Measurements from ENCODE around the gene MORC4. TPM values are rescaled to one million over a fixed set of nuclear protein-coding genes. Genes with fewer than 3 reads are reported as not detected.

Gene MORC4
- total and polyA plus RNA-seq, 2 of the 4 experiments (the other 2 are of a cell fraction): 17.5 to 34.2 TPM

DNA sequence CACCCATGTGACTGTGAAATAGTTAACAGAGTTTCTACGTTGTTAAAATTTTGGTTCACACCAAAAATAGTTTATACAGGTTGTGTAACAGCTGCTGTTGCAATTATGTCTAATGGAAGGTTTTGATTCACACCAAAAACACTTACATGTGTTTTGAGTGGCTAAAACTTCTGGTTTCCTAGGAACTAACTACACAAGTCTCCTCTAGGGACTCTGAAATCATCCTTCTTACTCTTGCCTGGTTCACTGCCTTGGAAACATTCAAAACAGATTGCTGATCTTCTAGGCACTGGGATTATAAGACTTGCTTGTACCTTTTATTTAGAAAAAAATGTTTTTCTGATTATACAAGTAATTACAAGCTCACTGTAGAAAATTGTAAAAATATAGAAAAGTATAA is 14.9 kb upstream of the MORC4 start:
- H3K4ac ChIP-seq (ENCODE audit: low read depth, low read length): no peak overlapping the region
- no peak for DNase-seq
- intact Hi-C loops (cut with micrococcal nuclease): no loop called here
- H3K4me3 ChIP-seq (ENCODE audit: insufficient read depth, low read depth, low read length): no peak overlapping the region
- in situ Hi-C loops (cut with MboI; ENCODE audit: low sequenced_read_pairs): no loop called here
- H3K27ac ChIP-seq (ENCODE audit: insufficient read depth, low read length): no peak overlapping the region
- no peak overlapping the region for H4K5ac ChIP-seq (ENCODE audit: low read depth, low read length)
- TF ChIP-seq RFX5 (IDR thresholded peaks at IDR 0.05; ENCODE audit: low read depth, low read length) (no peak), NFE2L2 (IDR thresholded peaks at IDR 0.05; ENCODE audit: low read depth, low read length) (no peak), RCOR1 (IDR thresholded peaks at IDR 0.05; ENCODE audit: insufficient replicate concordance, low read length) (no peak), MAZ (IDR thresholded peaks at IDR 0.05; ENCODE audit: borderline replicate concordance, low read depth, low read length) (no peak), FOS (IDR thresholded peaks at IDR 0.05; ENCODE audit: low read depth, low read length) (no peak), SMC3 (IDR thresholded peaks at IDR 0.05; ENCODE audit: low read depth, low read length) (no peak), MXI1 (IDR thresholded peaks at IDR 0.05; ENCODE audit: borderline replicate concordance, low read depth, low read length) (no peak), CEBPB (IDR thresholded peaks at IDR 0.05; ENCODE audit: low read depth, low read length) (no peak), BHLHE40 (IDR thresholded peaks at IDR 0.05; ENCODE audit: low read depth, low read length) (no peak), CHD1 (IDR thresholded peaks at IDR 0.05; ENCODE audit: low read depth, low read length) (no peak)
- TF ChIP-seq, protein P1, sequence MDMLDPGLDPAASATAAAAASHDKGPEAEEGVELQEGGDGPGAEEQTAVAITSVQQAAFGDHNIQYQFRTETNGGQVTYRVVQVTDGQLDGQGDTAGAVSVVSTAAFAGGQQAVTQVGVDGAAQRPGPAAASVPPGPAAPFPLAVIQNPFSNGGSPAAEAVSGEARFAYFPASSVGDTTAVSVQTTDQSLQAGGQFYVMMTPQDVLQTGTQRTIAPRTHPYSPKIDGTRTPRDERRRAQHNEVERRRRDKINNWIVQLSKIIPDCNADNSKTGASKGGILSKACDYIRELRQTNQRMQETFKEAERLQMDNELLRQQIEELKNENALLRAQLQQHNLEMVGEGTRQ (IDR thresholded peaks at IDR 0.05; ENCODE audit: low read depth, low read length): no peak
- TF ChIP-seq, protein P2, sequence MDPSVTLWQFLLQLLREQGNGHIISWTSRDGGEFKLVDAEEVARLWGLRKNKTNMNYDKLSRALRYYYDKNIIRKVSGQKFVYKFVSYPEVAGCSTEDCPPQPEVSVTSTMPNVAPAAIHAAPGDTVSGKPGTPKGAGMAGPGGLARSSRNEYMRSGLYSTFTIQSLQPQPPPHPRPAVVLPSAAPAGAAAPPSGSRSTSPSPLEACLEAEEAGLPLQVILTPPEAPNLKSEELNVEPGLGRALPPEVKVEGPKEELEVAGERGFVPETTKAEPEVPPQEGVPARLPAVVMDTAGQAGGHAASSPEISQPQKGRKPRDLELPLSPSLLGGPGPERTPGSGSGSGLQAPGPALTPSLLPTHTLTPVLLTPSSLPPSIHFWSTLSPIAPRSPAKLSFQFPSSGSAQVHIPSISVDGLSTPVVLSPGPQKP (IDR thresholded peaks at IDR 0.05; ENCODE audit: borderline replicate concordance, low read depth, low read length): no peak
- TF ChIP-seq, protein P3, sequence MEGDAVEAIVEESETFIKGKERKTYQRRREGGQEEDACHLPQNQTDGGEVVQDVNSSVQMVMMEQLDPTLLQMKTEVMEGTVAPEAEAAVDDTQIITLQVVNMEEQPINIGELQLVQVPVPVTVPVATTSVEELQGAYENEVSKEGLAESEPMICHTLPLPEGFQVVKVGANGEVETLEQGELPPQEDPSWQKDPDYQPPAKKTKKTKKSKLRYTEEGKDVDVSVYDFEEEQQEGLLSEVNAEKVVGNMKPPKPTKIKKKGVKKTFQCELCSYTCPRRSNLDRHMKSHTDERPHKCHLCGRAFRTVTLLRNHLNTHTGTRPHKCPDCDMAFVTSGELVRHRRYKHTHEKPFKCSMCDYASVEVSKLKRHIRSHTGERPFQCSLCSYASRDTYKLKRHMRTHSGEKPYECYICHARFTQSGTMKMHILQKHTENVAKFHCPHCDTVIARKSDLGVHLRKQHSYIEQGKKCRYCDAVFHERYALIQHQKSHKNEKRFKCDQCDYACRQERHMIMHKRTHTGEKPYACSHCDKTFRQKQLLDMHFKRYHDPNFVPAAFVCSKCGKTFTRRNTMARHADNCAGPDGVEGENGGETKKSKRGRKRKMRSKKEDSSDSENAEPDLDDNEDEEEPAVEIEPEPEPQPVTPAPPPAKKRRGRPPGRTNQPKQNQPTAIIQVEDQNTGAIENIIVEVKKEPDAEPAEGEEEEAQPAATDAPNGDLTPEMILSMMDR (conservative IDR thresholded peaks at IDR 0.05; ENCODE audit: low read depth, low read length): no peak
- CTCF ChIA-PET: no interaction called here
- no peaks in the 10 kb centered on the region for H4K20me1 ChIP-seq (ENCODE audit: insufficient read depth, low read length)
- no peak overlapping the region for H2BK20ac ChIP-seq (ENCODE audit: low read depth, low read length)
- H3K79me1 ChIP-seq (ENCODE audit: low read depth in 1 of 2, low read length in 2 of 2): no peaks in the 10 kb centered on the region
- no peak overlapping the region for H2BK15ac ChIP-seq (ENCODE audit: low read depth, low read length)
- H2AK5ac ChIP-seq (ENCODE audit: low read depth, low read length): no peak overlapping the region
- H4K8ac ChIP-seq (ENCODE audit: low read depth in 2 of 2, low read length in 2 of 2): no peak overlapping the region
- no peaks in the 10 kb centered on the region for H3K9me1 ChIP-seq (ENCODE audit: insufficient read depth, low read length)
- no peak overlapping the region for H3K23ac ChIP-seq (ENCODE audit: low read depth, low read length)
- peaks cover 2% of the 10 kb centered on the region for H3K27me3 ChIP-seq (ENCODE audit: control insufficient read depth, insufficient read depth, low read length)
- H3K9me3 ChIP-seq (ENCODE audit: control insufficient read depth, insufficient read depth, low read length): no peaks in the 10 kb centered on the region
- ATAC-seq (ENCODE audit: low read depth): no peak
- H3K18ac ChIP-seq (ENCODE audit: low read depth, low read length): no peak overlapping the region
- H3K56ac ChIP-seq (ENCODE audit: extremely low read depth, insufficient read depth, low read length): no peak overlapping the region
- H3K4me2 ChIP-seq (ENCODE audit: low read depth, low read length): no peak overlapping the region
- no peak overlapping the region for H2BK5ac ChIP-seq (ENCODE audit: low read depth, low read length, poor library complexity, severe bottlenecking)
- H2AFZ ChIP-seq (replicated peaks; ENCODE audit: low read length, poor library complexity): no peak overlapping the region
- H3K9ac ChIP-seq (ENCODE audit: low read depth, low read length): no peak overlapping the region
- dilution Hi-C loops (cut with HindIII; ENCODE audit: low sequenced_read_pairs, unreplicated experiment): no loop called here
- no peak overlapping the region for H2BK120ac ChIP-seq (ENCODE audit: low read depth, low read length)
- no peaks in the 10 kb centered on the region for H3K36me3 ChIP-seq (ENCODE audit: control insufficient read depth, insufficient read depth, low read length)
- no peak overlapping the region for H3K14ac ChIP-seq (replicated peaks; ENCODE audit: low read depth, low read length)
- no peak overlapping the region for H4K91ac ChIP-seq (ENCODE audit: insufficient read depth, low read depth, low read length)
- BruUV-seq (replicated peaks): no TSS peak
- POLR2A ChIA-PET (ENCODE audit: unreplicated experiment): no interaction called here
- no peak overlapping the region for H2AK9ac ChIP-seq (replicated peaks; ENCODE audit: low read depth, low read length, poor library complexity)
- no CpG with 5 or more reads among the region's 1 CpG for WGBS, 2 experiments (ENCODE audit: extremely low coverage in 2 of 2, insufficient read length in 1 of 2)
- H3K4me1 ChIP-seq (ENCODE audit: control insufficient read depth, insufficient read depth, low read length): no peaks in the 10 kb centered on the region
